K562 (cell line): Measurements from ENCODE around the gene FAM83E. TPM values are rescaled to one million over a fixed set of nuclear protein-coding genes. Genes with fewer than 3 reads are reported as not detected.

Experiments used
- CCAR2 ChIP-seq: fragments of 200-400 bp; formaldehyde crosslinking; IDR thresholded peaks from 2 replicates; pipeline ENCODE4 v1.6.1; 2017; ENCODE audit warnings: mild to moderate bottlenecking, low read depth, low read length
- ESRRA ChIP-seq: fragments of 450-650 bp; IDR thresholded peaks from 2 replicates; pipeline ENCODE4 v1.6.1; 2014; ENCODE audit warnings: low read depth, mild to moderate bottlenecking, moderate library complexity, borderline replicate concordance
- HDAC6 ChIP-seq: IDR thresholded peaks from 2 replicates; pipeline ENCODE4 v1.6.1; 2012; ENCODE audit warnings: low read depth, mild to moderate bottlenecking, control low read depth, inconsistent platforms, low read length, moderate library complexity
- JUNB ChIP-seq: fragments of 450-650 bp; formaldehyde crosslinking; conservative IDR thresholded peaks from 2 replicates; pipeline ENCODE4 v1.4.0; 2020; ENCODE audit warnings: mild to moderate bottlenecking
- MCM5 ChIP-seq: fragments of 450-650 bp; IDR thresholded peaks from 2 replicates; pipeline ENCODE4 v1.6.1; 2016; ENCODE audit warnings: low read depth
- NRF1 ChIP-seq, 2 experiments: fragments of 450-650 bp; IDR thresholded peaks in 1 of 2; conservative IDR thresholded peaks in 1 of 2; 2 replicates each; pipeline ENCODE4 v1.6.1; 2014; ENCODE audit warnings: mild to moderate bottlenecking in 2 of 2
- POLR2B ChIP-seq: fragments of 450-650 bp; IDR thresholded peaks from 2 replicates; pipeline ENCODE4 v1.6.1; 2018; ENCODE audit warnings: low read depth; ENCODE audit not compliant: partially characterized antibody
- POLR2G ChIP-seq: fragments of 200-400 bp; formaldehyde crosslinking; IDR thresholded peaks from 2 replicates; pipeline ENCODE4 v1.6.1; 2017; ENCODE audit warnings: low read depth, mild to moderate bottlenecking, antibody characterized with exemption, low read length, moderate library complexity
- RBFOX2 ChIP-seq: fragments of 200-400 bp; formaldehyde crosslinking; IDR thresholded peaks from 2 replicates; pipeline ENCODE4 v1.6.1; 2017; ENCODE audit warnings: low read depth, mild to moderate bottlenecking, low read length, moderate library complexity
- RFX7 ChIP-seq: fragments of 250-450 bp; sonication (Bioruptor Pico); IDR thresholded peaks from 2 replicates; pipeline ENCODE4 v1.5.1; 2021; ENCODE audit warnings: mild to moderate bottlenecking
- ZNF217 ChIP-seq: sonication (generic); formaldehyde crosslinking; IDR thresholded peaks from 2 replicates; pipeline ENCODE4 v1.8.0; 2022; ENCODE audit warnings: mild to moderate bottlenecking, missing genetic modification reagents
- polyA plus RNA-seq, 8 experiments: library from polyadenylated mRNA; depleted of rRNA in 4 of 8; stranded (reverse) in 5 of 8; unstranded in 3 of 8; fragments of >200 nt; fragmentation: Nextera tagmentation in 2 of 8; fragmentation: Illumina TruSeq in 1 of 8; extraction: Ambion mirVana in 2 of 8; extraction: Trizol in 1 of 8; gene quantifications; 2 replicates each; pipeline versions ENCODE4 v1.2.1 to v1.2.3, GENCODE V29; 2011 to 2014; ENCODE audit warnings: inconsistent platforms in 1 of 8, missing spikeins in 1 of 8
- total RNA-seq, 7 experiments: library from RNA; depleted of rRNA in 6 of 7; stranded (reverse); fragments of >200 nt in 6 of 7; fragmentation: Illumina TruSeq in 2 of 7; extraction: Trizol in 2 of 7; gene quantifications; 2 replicates each; pipeline versions ENCODE4 v1.2.1 to v1.2.3, GENCODE V29; 2011 to 2021; ENCODE audit warnings: low replicate concordance in 1 of 7
- TF ChIP-seq, protein P1 (sequence below): fragments of 200-600 bp; sonication (generic); IDR thresholded peaks from one replicate; pipeline ENCODE4 v1.6.1; 2012; ENCODE audit warnings: mild to moderate bottlenecking, low read depth, low read length, inconsistent platforms
- TF ChIP-seq, protein P2 (sequence below): fragments of 450-650 bp; IDR thresholded peaks from 2 replicates; pipeline ENCODE4 v1.6.1; 2016; ENCODE audit warnings: borderline replicate concordance

FAM83E gene
- total and polyA plus RNA-seq, 9 of the 15 experiments (the other 6 are each of a cell fraction or from before 2014, with no cell fraction given) = 0.15 to 0.87 (median 0.29) TPM; not detected in 4

- TF ChIP-seq POLR2G (peak; percentile 69), RBFOX2 (peak; percentile 46; the same call in 1 of the 2 replicates), HDAC6 (no peak), NRF1 (conservative IDR thresholded peaks at IDR 0.05 in 1 of 2, IDR thresholded peaks at IDR 0.05 in 1 of 2) (peak; percentile 80 to 81), POLR2B (peak; percentile 62), JUNB (CRISPR knock-in tag) (no peak), CCAR2 (no peak), MCM5 (no peak), RFX7 (CRISPR knock-in tag) (no peak), ZNF217 (CRISPR knock-in tag) (no peak), ESRRA (no peak)
- TF ChIP-seq, protein P1, sequence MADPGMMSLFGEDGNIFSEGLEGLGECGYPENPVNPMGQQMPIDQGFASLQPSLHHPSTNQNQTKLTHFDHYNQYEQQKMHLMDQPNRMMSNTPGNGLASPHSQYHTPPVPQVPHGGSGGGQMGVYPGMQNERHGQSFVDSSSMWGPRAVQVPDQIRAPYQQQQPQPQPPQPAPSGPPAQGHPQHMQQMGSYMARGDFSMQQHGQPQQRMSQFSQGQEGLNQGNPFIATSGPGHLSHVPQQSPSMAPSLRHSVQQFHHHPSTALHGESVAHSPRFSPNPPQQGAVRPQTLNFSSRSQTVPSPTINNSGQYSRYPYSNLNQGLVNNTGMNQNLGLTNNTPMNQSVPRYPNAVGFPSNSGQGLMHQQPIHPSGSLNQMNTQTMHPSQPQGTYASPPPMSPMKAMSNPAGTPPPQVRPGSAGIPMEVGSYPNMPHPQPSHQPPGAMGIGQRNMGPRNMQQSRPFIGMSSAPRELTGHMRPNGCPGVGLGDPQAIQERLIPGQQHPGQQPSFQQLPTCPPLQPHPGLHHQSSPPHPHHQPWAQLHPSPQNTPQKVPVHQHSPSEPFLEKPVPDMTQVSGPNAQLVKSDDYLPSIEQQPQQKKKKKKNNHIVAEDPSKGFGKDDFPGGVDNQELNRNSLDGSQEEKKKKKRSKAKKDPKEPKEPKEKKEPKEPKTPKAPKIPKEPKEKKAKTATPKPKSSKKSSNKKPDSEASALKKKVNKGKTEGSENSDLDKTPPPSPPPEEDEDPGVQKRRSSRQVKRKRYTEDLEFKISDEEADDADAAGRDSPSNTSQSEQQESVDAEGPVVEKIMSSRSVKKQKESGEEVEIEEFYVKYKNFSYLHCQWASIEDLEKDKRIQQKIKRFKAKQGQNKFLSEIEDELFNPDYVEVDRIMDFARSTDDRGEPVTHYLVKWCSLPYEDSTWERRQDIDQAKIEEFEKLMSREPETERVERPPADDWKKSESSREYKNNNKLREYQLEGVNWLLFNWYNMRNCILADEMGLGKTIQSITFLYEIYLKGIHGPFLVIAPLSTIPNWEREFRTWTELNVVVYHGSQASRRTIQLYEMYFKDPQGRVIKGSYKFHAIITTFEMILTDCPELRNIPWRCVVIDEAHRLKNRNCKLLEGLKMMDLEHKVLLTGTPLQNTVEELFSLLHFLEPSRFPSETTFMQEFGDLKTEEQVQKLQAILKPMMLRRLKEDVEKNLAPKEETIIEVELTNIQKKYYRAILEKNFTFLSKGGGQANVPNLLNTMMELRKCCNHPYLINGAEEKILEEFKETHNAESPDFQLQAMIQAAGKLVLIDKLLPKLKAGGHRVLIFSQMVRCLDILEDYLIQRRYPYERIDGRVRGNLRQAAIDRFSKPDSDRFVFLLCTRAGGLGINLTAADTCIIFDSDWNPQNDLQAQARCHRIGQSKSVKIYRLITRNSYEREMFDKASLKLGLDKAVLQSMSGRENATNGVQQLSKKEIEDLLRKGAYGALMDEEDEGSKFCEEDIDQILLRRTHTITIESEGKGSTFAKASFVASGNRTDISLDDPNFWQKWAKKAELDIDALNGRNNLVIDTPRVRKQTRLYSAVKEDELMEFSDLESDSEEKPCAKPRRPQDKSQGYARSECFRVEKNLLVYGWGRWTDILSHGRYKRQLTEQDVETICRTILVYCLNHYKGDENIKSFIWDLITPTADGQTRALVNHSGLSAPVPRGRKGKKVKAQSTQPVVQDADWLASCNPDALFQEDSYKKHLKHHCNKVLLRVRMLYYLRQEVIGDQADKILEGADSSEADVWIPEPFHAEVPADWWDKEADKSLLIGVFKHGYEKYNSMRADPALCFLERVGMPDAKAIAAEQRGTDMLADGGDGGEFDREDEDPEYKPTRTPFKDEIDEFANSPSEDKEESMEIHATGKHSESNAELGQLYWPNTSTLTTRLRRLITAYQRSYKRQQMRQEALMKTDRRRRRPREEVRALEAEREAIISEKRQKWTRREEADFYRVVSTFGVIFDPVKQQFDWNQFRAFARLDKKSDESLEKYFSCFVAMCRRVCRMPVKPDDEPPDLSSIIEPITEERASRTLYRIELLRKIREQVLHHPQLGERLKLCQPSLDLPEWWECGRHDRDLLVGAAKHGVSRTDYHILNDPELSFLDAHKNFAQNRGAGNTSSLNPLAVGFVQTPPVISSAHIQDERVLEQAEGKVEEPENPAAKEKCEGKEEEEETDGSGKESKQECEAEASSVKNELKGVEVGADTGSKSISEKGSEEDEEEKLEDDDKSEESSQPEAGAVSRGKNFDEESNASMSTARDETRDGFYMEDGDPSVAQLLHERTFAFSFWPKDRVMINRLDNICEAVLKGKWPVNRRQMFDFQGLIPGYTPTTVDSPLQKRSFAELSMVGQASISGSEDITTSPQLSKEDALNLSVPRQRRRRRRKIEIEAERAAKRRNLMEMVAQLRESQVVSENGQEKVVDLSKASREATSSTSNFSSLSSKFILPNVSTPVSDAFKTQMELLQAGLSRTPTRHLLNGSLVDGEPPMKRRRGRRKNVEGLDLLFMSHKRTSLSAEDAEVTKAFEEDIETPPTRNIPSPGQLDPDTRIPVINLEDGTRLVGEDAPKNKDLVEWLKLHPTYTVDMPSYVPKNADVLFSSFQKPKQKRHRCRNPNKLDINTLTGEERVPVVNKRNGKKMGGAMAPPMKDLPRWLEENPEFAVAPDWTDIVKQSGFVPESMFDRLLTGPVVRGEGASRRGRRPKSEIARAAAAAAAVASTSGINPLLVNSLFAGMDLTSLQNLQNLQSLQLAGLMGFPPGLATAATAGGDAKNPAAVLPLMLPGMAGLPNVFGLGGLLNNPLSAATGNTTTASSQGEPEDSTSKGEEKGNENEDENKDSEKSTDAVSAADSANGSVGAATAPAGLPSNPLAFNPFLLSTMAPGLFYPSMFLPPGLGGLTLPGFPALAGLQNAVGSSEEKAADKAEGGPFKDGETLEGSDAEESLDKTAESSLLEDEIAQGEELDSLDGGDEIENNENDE = no peak
- TF ChIP-seq, protein P2, sequence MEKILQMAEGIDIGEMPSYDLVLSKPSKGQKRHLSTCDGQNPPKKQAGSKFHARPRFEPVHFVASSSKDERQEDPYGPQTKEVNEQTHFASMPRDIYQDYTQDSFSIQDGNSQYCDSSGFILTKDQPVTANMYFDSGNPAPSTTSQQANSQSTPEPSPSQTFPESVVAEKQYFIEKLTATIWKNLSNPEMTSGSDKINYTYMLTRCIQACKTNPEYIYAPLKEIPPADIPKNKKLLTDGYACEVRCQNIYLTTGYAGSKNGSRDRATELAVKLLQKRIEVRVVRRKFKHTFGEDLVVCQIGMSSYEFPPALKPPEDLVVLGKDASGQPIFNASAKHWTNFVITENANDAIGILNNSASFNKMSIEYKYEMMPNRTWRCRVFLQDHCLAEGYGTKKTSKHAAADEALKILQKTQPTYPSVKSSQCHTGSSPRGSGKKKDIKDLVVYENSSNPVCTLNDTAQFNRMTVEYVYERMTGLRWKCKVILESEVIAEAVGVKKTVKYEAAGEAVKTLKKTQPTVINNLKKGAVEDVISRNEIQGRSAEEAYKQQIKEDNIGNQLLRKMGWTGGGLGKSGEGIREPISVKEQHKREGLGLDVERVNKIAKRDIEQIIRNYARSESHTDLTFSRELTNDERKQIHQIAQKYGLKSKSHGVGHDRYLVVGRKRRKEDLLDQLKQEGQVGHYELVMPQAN = no peak
These were observed 20.5 kb upstream of the FAM83E start (continued) for GRCh38 chr19:48635263-48635965.
